A549 (cell line): Measurements from ENCODE around the gene ASNSD1.

Experiments used
- CHD4 ChIP-seq: fragments of 200-600 bp; sonication (generic); IDR thresholded peaks from 2 replicates; pipeline ENCODE4 v1.6.1; 2016; ENCODE audit warnings: antibody characterized with exemption, mild to moderate bottlenecking, borderline replicate concordance
- CTCF ChIP-seq: fragments of >200 bp; sonication (Bioruptor Twin); formaldehyde crosslinking; IDR thresholded peaks from 3 replicates; pipeline ENCODE4 v1.5.1; 2016
- EP300 ChIP-seq, 2 experiments: fragments of >200 bp; sonication (Bioruptor Twin); formaldehyde crosslinking; IDR thresholded peaks; 2 replicates in 1 of 2; 3 replicates in 1 of 2; pipeline ENCODE4 v1.6.1; 2016 to 2017
- POLR2A ChIP-seq: IDR thresholded peaks from 2 replicates; pipeline ENCODE4 v1.6.1; 2012; ENCODE audit warnings: mild to moderate bottlenecking, low read length
- RFX5 ChIP-seq: fragments of 450-650 bp; IDR thresholded peaks from 2 replicates; pipeline ENCODE4 v1.7.1; 2014; ENCODE audit warnings: antibody characterized with exemption, mild to moderate bottlenecking, moderate library complexity

- TF ChIP-seq CTCF (no peak), RFX5 (no peak), EP300 (IDR thresholded peaks at IDR 0.05) (no peak), CHD4 (no peak), POLR2A (no peak)
These were observed 38.2 kb upstream of the ASNSD1 start for GRCh38 chr2:189623049-189623448.
